H1 (cell line): ENCODE results near the gene THOP1. TPM values are rescaled to one million over a fixed set of nuclear protein-coding genes. Genes with fewer than 3 reads are reported as not detected.

Source experiments
- CTCF ChIA-PET: fragments of 300-600 bp; sonication (Branson Sonifier 250); formaldehyde crosslinking; loops from one replicate; lab custom pipeline; 2021; ENCODE audit not compliant: partially characterized antibody; lab: Charles Lee
- POLR2A ChIA-PET: fragments of 300-600 bp; sonication (Branson Sonifier 250); formaldehyde crosslinking; loops from one replicate; lab custom pipeline; 2021; ENCODE audit warnings: inconsistent platforms; ENCODE audit not compliant: partially characterized antibody; lab: Charles Lee
- DNase-seq, 2 experiments: peaks; one replicate each; pipeline versions ENCODE4 v3.0.0 to v3.0.0-alpha.2; 2010 to 2022; ENCODE audit warnings: low spot score in 2 of 2, low read depth in 1 of 2, mixed read lengths in 1 of 2
- FAIRE-seq: peaks from 2 replicates; lab custom pipeline; 2011; peaks lifted over from hg19 to GRCh38; lab: Jason Lieb, UNC
- H2AFZ ChIP-seq: 2 replicates; pipeline ENCODE4 v1.8.1; 2012; ENCODE audit warnings: low read length, inconsistent platforms
- H2AK5ac ChIP-seq: 2 replicates; pipeline ENCODE4 v1.6.1; 2013; ENCODE audit warnings: low read depth, low read length
- H2BK120ac ChIP-seq: replicated peaks from 2 replicates; pipeline ENCODE3; 2013; ENCODE audit warnings: low read depth, low read length, inconsistent platforms
- H2BK12ac ChIP-seq: 2 replicates; pipeline ENCODE4 v1.6.1; 2013; ENCODE audit warnings: low read depth, low read length
- H2BK15ac ChIP-seq: 2 replicates; pipeline ENCODE4 v1.6.1; 2013; ENCODE audit warnings: low read length
- H2BK20ac ChIP-seq: 2 replicates; pipeline ENCODE4 v1.6.1; 2013; ENCODE audit warnings: low read length
- H2BK5ac ChIP-seq: 2 replicates; pipeline ENCODE4 v1.6.1; 2013; ENCODE audit warnings: low read depth, low read length
- H3K14ac ChIP-seq: 2 replicates; pipeline ENCODE4 v1.6.1; 2013; ENCODE audit warnings: inconsistent platforms; ENCODE audit not compliant: insufficient read length
- H3K18ac ChIP-seq: 2 replicates; pipeline ENCODE4 v1.6.1; 2013; ENCODE audit warnings: low read length; ENCODE audit errors: extremely low read depth
- H3K23ac ChIP-seq: 2 replicates; pipeline ENCODE4 v1.6.1; 2013; ENCODE audit warnings: inconsistent platforms; ENCODE audit not compliant: insufficient read length
- H3K23me2 ChIP-seq: 2 replicates; pipeline ENCODE4 v1.6.1; 2013; ENCODE audit warnings: low read depth, low read length
- H3K27ac ChIP-seq: 2 replicates; pipeline ENCODE4 v1.6.1; 2011; ENCODE audit warnings: low read depth, low read length, inconsistent platforms
- H3K27me3 ChIP-seq, 4 experiments: replicated peaks in 1 of 4; 1 replicate in 1 of 4; 2 replicates in 3 of 4; pipeline versions ENCODE4 v1.6.1 to v1.8.1; 2011 to 2013; ENCODE audit warnings: low read length in 3 of 4, mild to moderate bottlenecking in 3 of 4, inconsistent platforms in 2 of 4, mixed read lengths in 2 of 4, moderate library complexity in 1 of 4; ENCODE audit not compliant: control insufficient read depth in 3 of 4, insufficient read depth in 3 of 4; ENCODE audit errors: extremely low read depth in 1 of 4
- H3K36me3 ChIP-seq, 4 experiments: 2 replicates each; pipeline versions ENCODE4 v1.6.1 to v1.8.1; 2011 to 2013; ENCODE audit warnings: mild to moderate bottlenecking in 4 of 4, low read length in 3 of 4, moderate library complexity in 2 of 4, control low read depth in 1 of 4, inconsistent platforms in 1 of 4; ENCODE audit not compliant: insufficient read depth in 4 of 4, control insufficient read depth in 2 of 4
- H3K4ac ChIP-seq: replicated peaks from 2 replicates; pipeline ENCODE3; 2013; ENCODE audit warnings: low read length, low read depth, mixed read lengths, inconsistent platforms; ENCODE audit not compliant: insufficient read length
- H3K4me1 ChIP-seq, 4 experiments: replicated peaks in 1 of 4; 1 replicate in 1 of 4; 2 replicates in 3 of 4; pipeline versions ENCODE4 v1.6.1 to v1.8.1; 2011 to 2013; ENCODE audit warnings: low read length in 3 of 4, inconsistent platforms in 2 of 4, mixed read lengths in 1 of 4; ENCODE audit not compliant: insufficient read depth in 4 of 4, control insufficient read depth in 3 of 4
- H3K4me2 ChIP-seq, 2 experiments: 2 replicates each; pipeline versions ENCODE4 v1.6.1 to v1.8.1; 2011 to 2013; ENCODE audit warnings: low read depth in 2 of 2, low read length in 2 of 2, control low read depth in 1 of 2, inconsistent platforms in 1 of 2, mild to moderate bottlenecking in 1 of 2; ENCODE audit not compliant: insufficient read depth in 1 of 2
- H3K4me3 ChIP-seq, 4 experiments: fragments of 200-600, 300-600 bp in 1 of 4; sonication (generic), shearing (Covaris generic), sonication (Bioruptor Twin) in 1 of 4; 2 replicates each; pipeline versions ENCODE4 v1.5.1 to v1.8.1; 2011 to 2016; ENCODE audit warnings: low read length in 4 of 4, low read depth in 3 of 4, control low read depth in 2 of 4, inconsistent platforms in 2 of 4, mild to moderate bottlenecking in 2 of 4, mixed read lengths in 1 of 4, moderate library complexity in 1 of 4; ENCODE audit not compliant: insufficient read depth in 2 of 4; ENCODE audit errors: extremely low read depth in 1 of 4
- H3K56ac ChIP-seq: replicated peaks from 2 replicates; pipeline ENCODE3; 2013; ENCODE audit warnings: low read depth, mild to moderate bottlenecking, mixed read lengths, low read length, inconsistent platforms; ENCODE audit not compliant: insufficient read length
- H3K79me1 ChIP-seq: 2 replicates; pipeline ENCODE4 v1.6.1; 2013; ENCODE audit warnings: low read depth, low read length, control low read depth
- H3K79me2 ChIP-seq, 2 experiments: 2 replicates each; pipeline versions ENCODE4 v1.6.1 to v1.8.1; 2012 to 2013; ENCODE audit warnings: low read length in 2 of 2, mild to moderate bottlenecking in 2 of 2, inconsistent platforms in 1 of 2; ENCODE audit not compliant: insufficient read depth in 2 of 2, control insufficient read depth in 1 of 2
- H3K9ac ChIP-seq, 4 experiments: replicated peaks in 1 of 4; 1 replicate in 1 of 4; 2 replicates in 3 of 4; pipeline versions ENCODE4 v1.6.1 to v1.8.1; 2011 to 2013; ENCODE audit warnings: low read depth in 3 of 4, low read length in 3 of 4, control low read depth in 2 of 4, mild to moderate bottlenecking in 2 of 4, moderate library complexity in 2 of 4, inconsistent platforms in 1 of 4; ENCODE audit errors: extremely low read depth in 1 of 4
- H3K9me3 ChIP-seq, 2 experiments: 2 replicates each; pipeline versions ENCODE4 v1.6.1 to v1.8.1; 2012 to 2013; ENCODE audit warnings: mild to moderate bottlenecking in 2 of 2, moderate library complexity in 2 of 2, control low read depth in 1 of 2, inconsistent platforms in 1 of 2, low read depth in 1 of 2, low read length in 1 of 2, mixed read lengths in 1 of 2; ENCODE audit not compliant: insufficient read depth in 2 of 2
- H4K20me1 ChIP-seq, 2 experiments: replicated peaks in 1 of 2; 2 replicates each; pipeline versions ENCODE3 to v1.8.1; 2011 to 2013; ENCODE audit warnings: inconsistent platforms in 2 of 2, low read length in 2 of 2, mild to moderate bottlenecking in 1 of 2; ENCODE audit not compliant: insufficient read depth in 2 of 2, control insufficient read depth in 1 of 2
- H4K5ac ChIP-seq: 2 replicates; pipeline ENCODE4 v1.6.1; 2013; ENCODE audit warnings: low read length, low read depth, mixed read lengths, inconsistent platforms; ENCODE audit not compliant: insufficient read length
- H4K8ac ChIP-seq: 2 replicates; pipeline ENCODE4 v1.8.0; 2013; ENCODE audit warnings: mild to moderate bottlenecking, moderate library complexity, low read length, inconsistent platforms; ENCODE audit not compliant: insufficient read depth; ENCODE audit errors: extremely low read depth
- H4K91ac ChIP-seq: replicated peaks from 2 replicates; pipeline ENCODE3; 2013; ENCODE audit warnings: low read length, mixed read lengths, inconsistent platforms; ENCODE audit not compliant: insufficient read length
- EZH2 ChIP-seq: fragments of 200-600 bp; sonication (generic); IDR thresholded peaks from 2 replicates; pipeline ENCODE4 v1.7.1; 2012; ENCODE audit warnings: low read depth, mild to moderate bottlenecking, moderate library complexity, low read length, inconsistent platforms; ENCODE audit not compliant: severe bottlenecking
- JUN ChIP-seq: IDR thresholded peaks from 2 replicates; pipeline ENCODE4 v1.6.1; 2011; ENCODE audit warnings: low read depth, mild to moderate bottlenecking, improper control_type of control experiment, low read length
- PHF8 ChIP-seq: fragments of 200-600 bp; sonication (generic); conservative IDR thresholded peaks from 2 replicates; pipeline ENCODE4 v1.7.1; 2012; ENCODE audit warnings: low read depth, mild to moderate bottlenecking, inconsistent platforms, low read length, moderate library complexity
- SIN3A ChIP-seq, 2 experiments: IDR thresholded peaks in 1 of 2; conservative IDR thresholded peaks in 1 of 2; 2 replicates each; pipeline ENCODE4 v1.6.1; 2011 to 2012; ENCODE audit warnings: low read length in 2 of 2, improper control_type of control experiment in 1 of 2, low read depth in 1 of 2, mild to moderate bottlenecking in 1 of 2
- SIRT6 ChIP-seq: IDR thresholded peaks from one replicate; pipeline ENCODE4 v1.7.1; 2012; ENCODE audit warnings: low read length, inconsistent platforms
- WGBS, 2 experiments: shearing (Covaris generic) in 1 of 2; methylation state at CpG; one replicate each; pipeline versions ENCODE4 v1.1.6 to v1.1.7; 2013 to 2015; ENCODE audit warnings: low lambda C conversion rate in 2 of 2, mixed read lengths in 2 of 2, inconsistent platforms in 1 of 2, low coverage in 1 of 2, missing lambda C conversion rate in 1 of 2; ENCODE audit not compliant: insufficient replicate concordance in 2 of 2, insufficient coverage in 1 of 2, insufficient read length in 1 of 2; ENCODE audit errors: extremely low coverage in 1 of 2, missing lambda C conversion rate in 1 of 2; 5-methylcytosine and 5-hydroxymethylcytosine counted together
- polyA plus RNA-seq, 7 experiments: library from polyadenylated mRNA; depleted of rRNA in 3 of 7; stranded (reverse) in 5 of 7; unstranded in 2 of 7; fragments of >200 nt in 5 of 7; fragments of 200-250 nt in 2 of 7; gene quantifications; 1 replicate in 5 of 7; 2 replicates in 1 of 7; 4 replicates in 1 of 7; pipeline versions ENCODE4 v1.2.1 to v1.2.3, GENCODE V29; 2011 to 2013; ENCODE audit warnings: missing spikeins in 2 of 7, mixed read lengths in 2 of 7
- total RNA-seq: library from RNA; stranded (reverse); fragmentation: NEBNext Ultra II Directional; extraction: Animal tissue kit (Norgen Biotek cat#: 25700); gene quantifications from 2 replicates; pipeline ENCODE4 v1.2.1, GENCODE V29; 2021

Gene THOP1
- total and polyA plus RNA-seq, 2 of the 8 experiments (the other 6 are each of a cell fraction or from before 2014, with no cell fraction given), result 136 to 159 TPM

DNA sequence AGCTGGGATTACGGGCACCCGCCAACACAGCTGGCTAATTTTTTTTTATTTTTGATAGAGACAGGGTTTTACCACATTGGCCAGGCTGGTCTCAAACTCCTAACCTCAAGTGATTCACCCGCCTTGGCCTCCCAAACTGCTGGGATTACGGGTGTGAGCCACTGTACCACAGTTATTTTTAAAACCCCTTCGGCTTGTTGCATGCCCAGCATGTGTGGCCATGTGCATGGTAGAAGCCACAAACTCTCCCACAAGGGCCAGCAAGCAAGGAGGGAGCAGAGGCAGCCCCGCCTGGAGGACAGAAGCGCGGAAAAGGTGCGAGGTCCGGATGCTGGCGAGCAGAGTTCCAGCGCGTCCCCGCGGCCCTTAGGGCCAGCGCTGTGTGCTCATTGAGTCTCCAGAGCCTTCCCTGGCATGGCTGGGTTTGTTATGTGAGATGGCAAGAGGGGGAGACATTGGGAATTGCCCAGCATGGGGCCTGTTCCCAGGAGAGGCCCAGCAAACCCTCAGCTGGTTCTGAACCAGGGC is 12.9 kb downstream of the THOP1 start:
- Histone ChIP-seq H2BK12ac (no peak overlapping the region), H3K56ac (no peak overlapping the region), H3K4me3 (no peak overlapping the region), H3K14ac (no peak overlapping the region), H3K27ac (no peak overlapping the region), H3K27me3 (no peaks in the 10 kb centered on the region; a peak in 1 of 7 replicates), H3K23me2 (peaks cover 7% of the 10 kb centered on the region; the same call in 1 of the 2 replicates), H3K4me1 (no peaks in the 10 kb centered on the region; a peak in 2 of 7 replicates), H3K79me2 (no peaks in the 10 kb centered on the region), H2BK5ac (no peak overlapping the region), H3K18ac (no peak overlapping the region), H2AK5ac (no peak overlapping the region), H2AFZ (no peak overlapping the region), H3K4me2 (no peak overlapping the region), H3K36me3 (peaks cover 22 to 68% (median 57%) of the 10 kb centered on the region in 4 experiments), H3K23ac (no peak overlapping the region), H4K5ac (no peak overlapping the region), H3K9me3 (no peaks in the 10 kb centered on the region), H4K91ac (no peak overlapping the region), H4K20me1 (peaks cover 8 to 31% of the 10 kb centered on the region in 2 experiments), H4K8ac (no peak overlapping the region), H3K4ac (no peak overlapping the region), H2BK20ac (no peak overlapping the region), H2BK15ac (no peak overlapping the region), H3K79me1 (peaks cover 11% of the 10 kb centered on the region), H3K9ac (no peak overlapping the region), H2BK120ac (no peak overlapping the region)
- CTCF ChIA-PET, result interaction anchor here (0.6 to 1.1 kb wide), 2 partner anchors 12 to 22 kb away, joined by 3 read pairs; partner anchors contain the start of gene ZNF554
- POLR2A ChIA-PET, result interaction anchor here (0.8 to 1.4 kb wide), 2 partner anchors 12 to 15 kb away, joined by 3 to 6 read pairs; partner anchors contain the start of gene SGTA
- WGBS, 2 experiments, result 96% methylated on average over 16 of the region's 16 CpGs; no CpG with 5 or more reads in 1 of the 2 experiments
- TF ChIP-seq SIN3A (conservative IDR thresholded peaks at IDR 0.05 in 1 of 2, IDR thresholded peaks at IDR 0.05 in 1 of 2; ENCODE audit: low read depth in 1 of 2, low read length in 2 of 2) (no peak), JUN (no peak), PHF8 (no peak), SIRT6 (no peak), EZH2 (no peak)
- DNase-seq (no peak), FAIRE-seq (no peak)
